Activated naive CD4-positive, alpha-beta T cell treated with anti-CD3 and anti-CD28 coated beads, Interleukin-2, amount 50 U/mL, for 24 hours (primary cell): Measurements from ENCODE around the gene KCNK7.
"Not testable (repeated sequence)": the region's sequence is repeated elsewhere in the genome, so short reads cannot be mapped to it uniquely, and the experiment has no call there.

Experiments
- H3K27ac Mint-ChIP-seq: one replicate; pipeline ENCODE4 v1.8.0; 2021; ENCODE audit warnings: mild to moderate bottlenecking, mixed read lengths
- H3K27me3 Mint-ChIP-seq: one replicate; pipeline ENCODE4 v1.8.0; 2021; ENCODE audit warnings: mixed read lengths
- H3K36me3 Mint-ChIP-seq: one replicate; pipeline ENCODE4 v1.8.0; 2021; ENCODE audit warnings: mixed read lengths
- H3K4me1 Mint-ChIP-seq: one replicate; pipeline ENCODE4 v1.8.0; 2021; ENCODE audit warnings: mixed read lengths
- H3K4me3 Mint-ChIP-seq: one replicate; pipeline ENCODE4 v1.8.0; 2021; ENCODE audit warnings: mild to moderate bottlenecking, mixed read lengths
- H3K9me3 Mint-ChIP-seq: one replicate; pipeline ENCODE4 v1.8.0; 2021; ENCODE audit warnings: mixed read lengths

KCNK7 gene

DNA sequence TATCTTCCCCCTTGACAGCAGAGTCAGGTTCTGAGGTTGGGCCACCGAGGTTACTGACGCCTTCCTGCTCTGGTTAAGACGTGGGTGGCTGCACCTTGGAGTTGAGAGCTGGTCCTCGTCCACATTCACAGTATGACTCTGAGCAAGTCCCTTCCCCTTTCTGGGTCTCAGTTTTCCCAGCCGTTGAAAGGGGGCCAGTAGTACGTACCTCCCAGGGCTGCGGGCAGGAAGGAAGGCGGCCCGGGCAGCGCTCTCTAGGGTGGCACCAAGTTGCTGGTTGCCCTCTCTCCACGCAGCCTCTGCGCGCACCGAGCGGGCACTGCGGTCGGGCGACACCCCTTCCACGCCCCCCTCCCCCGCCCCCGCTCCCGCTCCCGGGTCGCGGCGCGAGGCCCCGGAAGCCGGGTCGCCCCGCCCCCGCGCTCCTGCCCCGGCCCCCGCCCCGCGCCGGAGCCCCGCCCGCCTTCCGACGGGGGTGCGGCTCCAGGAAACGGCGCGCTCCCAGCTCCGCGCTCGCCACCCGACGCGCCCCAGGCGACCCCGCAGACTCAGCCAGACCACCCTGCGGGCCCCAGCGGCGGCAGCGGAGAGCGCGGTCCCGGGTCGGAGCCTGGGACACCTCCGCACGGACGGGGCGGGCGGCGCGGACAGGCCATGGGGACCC lies 19.9 kb downstream of the KCNK7 start, which contains the start of gene EHBP1L1:
Gene EHBP1L1 (plus strand): TSS at position 486 of the 664 bp plus-strand sequence. CDS start 250 bp downstream, outside the sequence.
- Mint-ChIP-seq H3K27ac (peak within 1 kb of the TSS; percentile 72), H3K27me3 (no peaks in the 10 kb centered on the region), H3K4me3 (peak within 1 kb of the TSS; percentile 90), H3K4me1 (peaks cover 46% of the 10 kb centered on the region), H3K36me3 (peaks cover 5% of the 10 kb centered on the region), H3K9me3 (no peaks in the 10 kb centered on the region)

DNA sequence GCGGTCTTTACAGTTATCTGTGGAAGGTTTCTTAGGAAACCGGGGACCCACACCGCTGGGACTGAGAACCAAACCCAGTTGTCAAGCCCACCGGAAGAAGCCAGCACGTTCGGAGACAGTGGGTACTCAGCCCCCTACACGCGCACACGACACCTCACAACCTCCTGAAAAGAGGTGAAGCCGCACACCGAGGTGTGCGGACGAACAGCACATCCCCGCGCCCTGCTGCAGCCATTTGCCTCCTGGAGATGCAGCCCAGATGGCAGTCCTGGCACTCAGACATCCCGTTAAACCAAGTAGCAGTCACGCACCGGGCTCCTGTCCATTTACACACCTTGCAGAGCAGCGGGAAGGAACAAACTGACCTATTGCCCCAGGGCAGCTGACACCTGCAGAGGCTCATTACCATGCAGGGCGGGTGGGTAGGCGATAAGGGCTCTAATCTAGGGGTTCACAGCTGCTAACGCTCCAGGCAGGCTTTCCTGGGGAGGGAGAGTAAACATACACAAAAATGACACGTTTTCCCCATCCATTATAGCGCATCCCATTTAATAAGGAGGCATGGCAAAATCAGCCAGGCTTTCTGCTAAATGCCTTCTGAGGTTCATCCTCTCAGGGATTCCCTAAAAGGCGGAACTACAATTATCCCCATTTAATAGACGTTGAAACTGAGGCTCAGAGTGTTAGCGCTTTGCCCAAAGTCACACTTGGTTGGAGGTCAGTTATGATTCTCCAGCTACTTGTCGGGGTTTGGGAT lies 20.6 kb downstream of the KCNK7 start:
- Mint-ChIP-seq H3K27me3 (no peaks in the 10 kb centered on the region), H3K4me3 (peak overlapping the region; percentile 90), H3K4me1 (peaks cover 49% of the 10 kb centered on the region), H3K9me3 (no peaks in the 10 kb centered on the region), H3K27ac (peak overlapping the region; percentile 71), H3K36me3 (peaks cover 5% of the 10 kb centered on the region)

DNA sequence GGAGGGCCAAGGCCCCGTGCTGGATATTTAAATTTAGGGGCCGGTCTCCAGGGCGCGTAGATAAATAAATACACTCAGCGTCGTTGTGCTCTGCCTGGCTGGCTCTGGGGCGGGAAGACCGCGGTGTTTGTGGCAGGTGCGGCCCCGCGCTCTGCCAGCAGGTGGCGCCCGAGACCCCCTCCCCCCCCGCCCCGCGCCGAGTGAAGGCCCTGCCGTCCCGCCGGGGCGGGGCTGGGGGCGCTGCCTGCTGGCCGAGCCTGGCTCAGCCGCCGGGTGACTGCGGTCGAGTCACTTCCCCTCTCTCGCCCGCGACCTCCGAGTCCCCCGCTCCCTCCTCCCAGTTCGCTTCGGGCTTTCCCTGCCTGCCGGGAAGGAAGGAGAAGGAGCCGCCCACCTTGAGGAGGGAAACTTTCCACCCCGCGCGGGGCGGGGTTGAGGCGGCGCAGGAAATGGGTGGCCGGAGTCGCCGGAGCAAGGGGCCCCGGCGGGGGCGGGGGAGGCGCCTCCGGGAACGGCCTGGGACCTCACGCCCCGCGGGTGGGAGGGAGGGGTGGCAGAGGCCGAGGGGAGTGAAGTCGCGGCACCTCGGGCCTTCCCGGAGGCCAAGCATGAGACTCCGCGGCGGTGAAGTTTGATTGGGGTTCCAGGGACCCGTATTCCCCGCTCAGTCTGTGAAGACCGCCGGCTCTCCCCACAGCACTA lies 21.3 kb downstream of the KCNK7 start:
- peak overlapping the region; percentile 90 for H3K4me3 Mint-ChIP-seq
- no peaks in the 10 kb centered on the region for H3K9me3 Mint-ChIP-seq
- H3K4me1 Mint-ChIP-seq: peaks cover 49% of the 10 kb centered on the region
- H3K27ac Mint-ChIP-seq: peak overlapping the region; percentile 86
- no peaks in the 10 kb centered on the region for H3K27me3 Mint-ChIP-seq
- H3K36me3 Mint-ChIP-seq: peaks cover 5% of the 10 kb centered on the region

DNA sequence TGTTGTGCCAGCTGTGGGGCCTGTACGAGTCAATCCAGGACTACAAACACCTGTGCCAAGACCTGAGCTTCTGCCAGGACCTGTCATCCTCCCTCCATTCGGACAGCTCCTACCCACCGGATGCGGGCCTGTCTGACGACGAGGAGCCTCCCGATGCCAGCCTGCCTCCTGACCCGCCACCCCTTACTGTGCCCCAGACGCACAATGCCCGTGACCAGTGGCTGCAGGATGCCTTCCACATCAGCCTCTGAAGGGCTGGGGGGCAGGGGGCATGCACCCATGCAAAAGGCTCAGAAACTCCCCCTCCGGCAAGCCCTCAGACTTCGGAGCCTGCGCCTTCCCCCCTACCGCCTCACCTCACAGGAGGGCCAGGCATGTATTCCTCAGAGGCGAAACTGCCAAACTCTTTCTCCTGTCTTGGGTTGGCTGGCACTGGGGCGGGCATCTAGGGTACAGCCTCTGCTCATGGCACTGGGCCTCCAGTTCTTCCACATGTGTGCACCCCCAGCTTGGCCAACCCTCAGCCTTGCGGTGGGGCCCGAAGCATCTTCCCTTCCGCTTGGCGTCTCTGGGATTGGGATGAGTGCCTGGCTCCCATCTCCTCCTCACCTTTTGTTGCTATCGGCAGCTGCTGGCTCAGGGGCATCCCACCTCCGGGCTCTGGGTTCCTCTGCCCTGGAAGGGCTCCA lies 22.1 kb downstream of the KCNK7 start:
- H3K36me3 Mint-ChIP-seq: peaks cover 5% of the 10 kb centered on the region

DNA sequence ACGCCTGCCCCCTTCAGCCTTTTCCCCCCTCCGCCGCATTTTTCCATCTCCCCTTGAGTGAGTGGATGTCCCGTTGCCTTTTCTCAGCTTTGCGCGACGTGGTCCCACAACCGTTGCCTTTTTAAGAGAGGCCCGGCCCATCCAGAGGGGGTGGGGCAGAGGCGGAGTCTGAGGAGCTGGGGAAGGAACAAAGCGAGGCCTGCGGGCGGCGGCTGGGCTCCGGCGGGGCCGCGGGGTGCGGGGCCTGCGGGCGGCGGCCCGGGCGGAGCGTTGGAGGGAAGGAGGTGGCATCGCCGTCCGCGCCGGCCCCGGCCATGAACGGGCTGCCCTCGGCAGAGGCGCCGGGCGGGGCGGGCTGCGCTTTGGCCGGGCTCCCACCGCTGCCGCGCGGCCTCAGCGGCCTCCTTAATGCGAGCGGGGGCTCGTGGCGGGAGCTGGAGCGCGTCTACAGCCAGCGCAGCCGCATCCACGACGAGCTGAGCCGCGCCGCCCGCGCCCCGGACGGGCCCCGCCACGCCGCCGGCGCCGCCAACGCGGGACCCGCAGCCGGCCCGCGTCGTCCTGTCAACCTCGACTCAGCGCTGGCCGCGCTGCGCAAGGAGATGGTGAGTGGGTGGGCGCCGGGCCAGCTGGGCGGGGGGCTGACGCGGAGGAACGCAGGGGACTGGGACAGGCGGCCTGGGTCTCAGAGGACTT lies 23.1 kb downstream of the KCNK7 start, which contains the start of gene FAM89B:
Gene FAM89B (plus strand): TSS at position 183 of the 696 bp plus-strand sequence. CDS start 132 bp downstream, at position 315.
- Mint-ChIP-seq H3K4me3 (peak within 1 kb of the TSS; percentile 99), H3K9me3 (no peaks in the 10 kb centered on the region), H3K27me3 (no peaks in the 10 kb centered on the region), H3K4me1 (peaks cover 49% of the 10 kb centered on the region), H3K36me3 (peaks cover 5% of the 10 kb centered on the region), H3K27ac (peak within 1 kb of the TSS; percentile 93)

More for the DNA sequence above, 22.1 kb downstream of the KCNK7 start:
- Mint-ChIP-seq H3K27me3 (no peaks in the 10 kb centered on the region), H3K4me1 (peaks cover 51% of the 10 kb centered on the region), H3K4me3 (peak overlapping the region; percentile 85), H3K9me3 (no peaks in the 10 kb centered on the region), H3K27ac (peak overlapping the region; percentile 86)

DNA sequence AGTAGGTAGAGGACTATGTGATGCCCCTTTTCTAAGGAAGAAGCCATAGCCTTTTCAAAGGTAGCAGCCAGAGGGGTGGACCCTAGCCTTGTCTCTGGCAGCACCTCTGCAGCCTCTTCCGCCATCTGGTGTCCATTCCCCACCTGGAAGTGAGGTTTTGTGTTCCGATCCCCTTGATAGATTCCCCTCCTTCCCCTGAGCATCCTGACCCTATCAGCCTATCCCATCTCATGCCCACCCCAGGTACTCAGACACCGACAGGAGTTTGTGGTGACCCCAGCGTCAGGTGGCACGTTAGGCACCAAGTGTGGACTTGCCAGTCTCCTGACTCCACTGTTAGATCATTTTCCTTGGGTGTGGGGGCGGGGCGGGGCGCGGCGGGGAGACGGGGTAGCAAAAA lies 23.7 kb downstream of the KCNK7 start:
- peak overlapping the region; percentile 93 for H3K27ac Mint-ChIP-seq
- peaks cover 51% of the 10 kb centered on the region for H3K4me1 Mint-ChIP-seq
- H3K27me3 Mint-ChIP-seq: no peaks in the 10 kb centered on the region
- no peaks in the 10 kb centered on the region for H3K9me3 Mint-ChIP-seq
- peak overlapping the region; percentile 99 for H3K4me3 Mint-ChIP-seq
- H3K36me3 Mint-ChIP-seq: peaks cover 5% of the 10 kb centered on the region

DNA sequence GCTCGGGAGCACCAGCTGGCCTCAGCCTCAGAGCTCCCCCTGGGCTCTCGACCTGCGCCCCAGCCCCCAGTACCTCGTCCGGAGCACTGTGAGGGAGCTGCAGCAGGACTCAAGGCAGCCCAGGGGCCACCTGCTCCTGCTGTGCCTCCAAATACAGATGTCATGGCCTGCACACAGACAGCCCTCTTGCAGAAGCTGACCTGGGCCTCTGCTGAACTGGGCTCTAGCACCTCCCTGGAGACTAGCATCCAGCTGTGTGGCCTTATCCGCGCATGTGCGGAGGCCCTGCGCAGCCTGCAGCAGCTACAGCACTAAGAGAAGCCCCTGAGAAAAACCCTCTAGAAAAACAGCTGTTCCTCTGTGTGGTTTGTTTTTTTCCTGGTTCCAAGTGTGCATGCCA lies 24.2 kb downstream of the KCNK7 start:
- Mint-ChIP-seq H3K27ac (peak overlapping the region; percentile 93), H3K9me3 (no peaks in the 10 kb centered on the region), H3K4me1 (peaks cover 52% of the 10 kb centered on the region), H3K36me3 (peaks cover 5% of the 10 kb centered on the region), H3K27me3 (no peaks in the 10 kb centered on the region), H3K4me3 (peak overlapping the region; percentile 99)

DNA sequence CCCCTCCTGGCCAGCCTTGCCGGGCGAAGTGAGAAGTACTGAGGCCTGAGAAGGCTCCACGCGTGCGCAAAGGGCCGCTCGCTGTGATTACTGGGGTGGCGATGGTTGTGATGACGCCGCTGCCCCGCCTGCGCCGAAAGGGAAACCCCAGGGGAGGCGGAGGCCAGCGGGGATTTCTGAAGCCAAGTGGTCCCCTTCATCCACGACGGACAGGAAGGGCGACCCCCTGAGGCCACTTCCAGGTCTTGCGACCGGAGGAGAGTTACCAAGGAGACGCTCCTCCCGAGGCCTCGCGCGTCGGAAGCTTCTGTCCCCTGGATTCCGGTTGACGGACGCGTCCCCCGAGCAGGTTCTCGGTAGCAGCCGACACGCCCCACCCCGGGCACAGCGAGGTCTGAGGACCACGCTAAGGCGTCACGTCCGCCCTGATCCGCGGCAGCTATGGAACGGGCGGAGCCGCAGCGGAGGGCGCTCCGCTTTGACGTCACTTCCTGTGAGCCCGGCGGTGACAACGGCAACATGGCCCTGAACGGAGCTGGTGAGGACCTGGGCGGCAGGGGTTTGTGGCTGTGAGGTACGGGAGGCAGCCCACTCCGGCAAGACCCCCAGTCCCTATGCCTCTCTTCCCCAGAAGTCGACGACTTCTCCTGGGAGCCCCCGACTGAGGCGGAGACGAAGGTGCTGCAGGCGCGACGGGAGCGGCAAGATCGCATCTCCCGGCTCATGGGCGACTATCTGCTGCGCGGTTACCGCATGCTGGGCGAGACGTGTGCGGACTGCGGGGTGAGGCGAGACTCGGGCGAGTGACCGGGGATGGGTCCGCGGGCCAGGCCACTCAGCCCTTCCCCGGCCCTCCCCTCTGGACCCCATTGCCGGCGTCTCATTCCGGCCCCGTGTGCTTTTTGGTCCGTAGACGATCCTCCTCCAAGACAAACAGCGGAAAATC lies 25.4 kb downstream of the KCNK7 start, which contains the start of gene ZNRD2:
Gene ZNRD2 (plus strand): TSS at position 505 of the 946 bp plus-strand sequence. CDS start 15 bp downstream, at position 520.
- Mint-ChIP-seq H3K9me3 (no peaks in the 10 kb centered on the region), H3K27ac (peak within 1 kb of the TSS; percentile 99), H3K4me3 (peak within 1 kb of the TSS; percentile 99), H3K27me3 (no peaks in the 10 kb centered on the region), H3K36me3 (peaks cover 5% of the 10 kb centered on the region), H3K4me1 (peaks cover 59% of the 10 kb centered on the region)

DNA sequence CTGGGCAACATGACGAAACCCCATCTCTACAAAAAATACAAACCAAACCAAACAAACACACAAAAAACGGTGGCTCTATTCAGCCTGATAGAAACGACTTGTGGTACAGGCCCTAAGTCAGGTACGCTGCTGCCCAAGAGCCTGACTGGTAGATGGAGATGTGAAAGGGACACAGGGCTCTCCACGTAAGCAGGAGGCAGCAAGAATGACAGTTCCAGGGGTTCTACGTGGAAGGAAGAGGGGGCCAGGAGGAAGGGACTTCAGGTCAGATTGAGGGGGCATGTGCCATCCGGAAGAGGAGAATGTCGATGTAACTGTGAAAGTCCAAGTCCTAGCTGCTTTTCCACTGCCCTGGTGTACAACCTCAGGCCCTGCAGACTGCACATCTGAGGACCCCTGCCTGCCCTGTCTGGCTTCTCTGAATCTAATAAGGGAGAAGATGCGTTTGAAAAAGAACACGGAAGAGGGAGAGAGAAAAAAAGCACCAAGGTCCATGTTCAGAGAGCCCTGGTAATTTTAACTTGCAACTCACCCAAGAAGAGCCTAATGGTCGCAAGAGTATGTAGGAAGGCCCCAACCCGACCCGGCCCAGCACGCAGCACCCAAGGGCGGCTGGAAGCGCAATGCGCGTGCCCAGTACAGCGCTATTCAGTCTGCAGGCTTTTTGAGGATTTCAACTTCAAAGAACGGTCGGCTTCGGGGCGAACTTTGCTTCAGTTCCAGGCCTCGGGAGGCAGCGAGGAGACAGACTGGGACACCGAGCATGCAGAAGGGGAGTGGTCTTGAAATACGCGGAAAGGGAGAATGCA lies 26.2 kb downstream of the KCNK7 start:
- peaks cover 5% of the 10 kb centered on the region for H3K36me3 Mint-ChIP-seq
- peaks cover 58% of the 10 kb centered on the region for H3K4me1 Mint-ChIP-seq
- H3K9me3 Mint-ChIP-seq: no peaks in the 10 kb centered on the region
- H3K27ac Mint-ChIP-seq: peak overlapping the region; percentile 99
- H3K27me3 Mint-ChIP-seq: no peaks in the 10 kb centered on the region
- H3K4me3 Mint-ChIP-seq: peak overlapping the region; percentile 99

DNA sequence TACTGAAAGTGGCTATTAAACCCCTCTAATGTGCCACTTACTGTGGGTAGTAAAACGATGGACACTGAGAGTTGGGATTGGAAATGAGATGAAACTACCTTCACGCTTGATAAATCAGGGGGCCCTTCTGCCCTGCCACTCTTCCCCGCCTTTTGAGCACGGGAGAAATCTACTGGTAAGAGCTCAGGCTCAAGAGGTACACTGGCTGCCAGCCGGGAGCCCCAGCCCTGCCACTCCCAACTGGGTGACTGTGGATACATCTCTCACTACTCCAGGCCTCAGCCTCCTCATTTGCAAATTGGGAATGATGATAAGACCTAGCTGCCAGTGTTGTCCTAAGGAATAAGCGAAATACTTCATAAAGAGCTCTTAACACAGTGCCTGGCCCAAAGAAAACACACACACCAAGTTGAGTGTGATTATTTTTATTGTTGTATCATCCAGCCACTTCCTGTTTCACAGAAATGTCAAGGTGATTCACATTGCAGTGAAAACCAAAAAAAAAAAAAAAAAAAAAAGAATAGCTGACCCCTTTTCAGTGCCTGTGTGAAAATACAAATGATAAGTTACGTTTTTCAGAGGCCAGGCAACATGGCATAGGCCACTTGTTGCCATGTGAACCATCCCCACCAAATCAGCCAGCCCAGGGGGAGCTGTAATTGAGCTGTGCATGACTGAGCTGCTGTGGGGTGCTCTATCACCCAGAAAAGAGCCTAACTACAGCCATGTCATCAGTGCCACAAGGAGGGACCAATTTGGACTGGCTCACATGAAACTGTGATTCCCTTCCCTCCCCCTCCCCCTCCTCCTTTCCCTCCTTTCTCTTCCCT lies 29.8 kb downstream of the KCNK7 start:
- H3K27me3 Mint-ChIP-seq: no peaks in the 10 kb centered on the region
- peaks cover 58% of the 10 kb centered on the region for H3K4me1 Mint-ChIP-seq
- peak overlapping the region; percentile 92 for H3K27ac Mint-ChIP-seq
- H3K36me3 Mint-ChIP-seq: no peaks in the 10 kb centered on the region
- no peaks in the 10 kb centered on the region for H3K9me3 Mint-ChIP-seq
- peak overlapping the region; percentile 73 for H3K4me3 Mint-ChIP-seq

DNA sequence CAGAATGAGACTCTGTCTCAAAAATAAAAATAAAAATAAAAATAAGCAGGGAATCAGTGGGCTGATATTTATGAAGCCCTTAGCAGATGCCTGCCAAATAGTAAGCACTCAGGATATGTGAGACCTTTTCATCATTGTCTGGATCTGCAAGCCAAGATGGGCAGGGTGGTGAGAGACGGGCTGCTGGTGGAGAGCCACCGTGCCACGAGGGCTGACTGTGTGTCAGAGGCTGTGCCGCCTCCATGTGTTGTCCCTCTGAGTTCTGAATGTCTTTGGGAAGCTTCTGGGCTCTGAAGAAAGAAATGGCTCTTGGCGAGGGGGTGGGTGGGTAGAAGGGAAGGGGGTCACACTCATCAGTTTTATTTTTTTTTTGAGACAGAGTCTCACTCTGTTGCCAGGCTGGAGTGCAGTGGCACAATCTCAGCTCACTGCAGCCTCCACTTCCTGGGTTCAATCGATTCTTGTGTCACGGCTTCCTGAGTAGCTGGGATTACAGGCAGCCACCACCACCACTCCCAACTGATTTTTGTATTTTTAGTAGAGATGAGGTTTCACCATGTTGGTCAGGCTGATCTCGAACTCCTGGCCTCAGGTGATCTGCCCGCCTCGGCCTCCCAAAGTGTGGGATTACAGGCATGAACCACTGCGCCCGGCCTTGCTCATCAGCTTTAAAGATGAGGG lies 30.6 kb downstream of the KCNK7 start:
- H3K4me1 Mint-ChIP-seq: peaks cover 63% of the 10 kb centered on the region

DNA sequence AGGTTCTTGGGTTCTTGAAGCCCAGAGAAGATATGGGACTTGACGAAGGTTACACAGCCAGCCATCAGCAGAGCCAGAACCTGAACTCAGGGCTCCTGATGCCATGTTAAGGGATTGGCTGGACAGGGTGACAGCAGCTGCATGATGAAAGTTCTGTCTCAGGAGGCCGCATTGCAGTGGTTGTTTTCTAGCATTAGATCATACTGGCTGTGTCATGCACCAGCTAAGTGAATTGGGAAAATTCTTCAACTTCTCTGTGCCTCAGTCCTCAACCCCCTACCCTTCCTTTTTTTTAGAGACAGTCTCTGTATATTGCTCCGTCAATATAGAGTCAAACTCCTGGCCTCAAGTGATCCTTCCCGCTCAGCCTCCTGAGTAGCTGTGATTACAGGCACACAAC lies 32.0 kb downstream of the KCNK7 start:
- no peak overlapping the region for H3K4me3 Mint-ChIP-seq
- H3K27ac Mint-ChIP-seq: no peak overlapping the region
- H3K4me1 Mint-ChIP-seq: peaks cover 69% of the 10 kb centered on the region
- no peaks in the 10 kb centered on the region for H3K27me3 Mint-ChIP-seq
- H3K36me3 Mint-ChIP-seq: no peaks in the 10 kb centered on the region
- H3K9me3 Mint-ChIP-seq: no peaks in the 10 kb centered on the region

More for the DNA sequence above, 30.6 kb downstream of the KCNK7 start:
- peak overlapping the region; percentile 40 for H3K4me3 Mint-ChIP-seq
- H3K27me3 Mint-ChIP-seq, H3K9me3 Mint-ChIP-seq, H3K36me3 Mint-ChIP-seq: not testable (repeated sequence)
- peak overlapping the region; percentile 92 for H3K27ac Mint-ChIP-seq
